Liver (tissue), 4 donors: ENCODE results near the gene FPR1. TPM values are rescaled to one million over a fixed set of nuclear protein-coding genes. Genes with fewer than 3 reads are reported as not detected.

Source experiments
- polyA plus RNA-seq, 2 donors: library from polyadenylated mRNA; stranded (reverse) in 1 of 2; unstranded in 1 of 2; fragments of 200-250 nt in 1 of 2; fragments of >200 nt in 1 of 2; fragmentation: Nextera tagmentation in 1 of 2; extraction: Ambion mirVana in 1 of 2; gene quantifications; one replicate each; pipeline versions ENCODE4 v1.2.1 to v1.2.3, GENCODE V29; 2013 to 2015
- total RNA-seq, 2 donors: library from RNA; depleted of rRNA; stranded (reverse); fragments of >200 nt; gene quantifications; one replicate each; pipeline ENCODE4 v1.2.3, GENCODE V29; 2014
- donor health status: healthy.
- donor health status: healthy.
- donor health status: healthy.

Gene FPR1
- total and polyA plus RNA-seq, 4 donors = 2.7 to 17.0 (median 8.1) TPM

Other genes with a start within 250 kb of the FPR1 start
- gene SIGLEC6, start 220.2 kb downstream of the FPR1 start, total RNA-seq = under 1 TPM; 0.08 to 0.47 TPM
- gene SIGLEC6, start 220.2 kb downstream of the FPR1 start, polyA plus RNA-seq = under 1 TPM in 1 of 2 donors, not detected in 1; 0.08 TPM
- gene ZNF175, start 180.6 kb downstream of the FPR1 start, total RNA-seq = 1 to 10 TPM; 3.9 to 5.3 TPM
- 1 to 10 TPM in 1 of 2 donors, under 1 TPM in 1; 0.60 to 1.1 TPM for gene ZNF175, start 180.6 kb downstream of the FPR1 start, polyA plus RNA-seq
- gene SIGLEC5, start 121.5 kb downstream of the FPR1 start, total RNA-seq = under 1 TPM in 1 of 2 donors, not detected in 1; 0.70 TPM
- gene SIGLEC5, start 121.5 kb downstream of the FPR1 start, polyA plus RNA-seq = under 1 TPM in 1 of 2 donors, not detected in 1; 0.42 TPM
- 1 to 10 TPM; 1.7 to 6.9 TPM for gene SIGLEC14, start 105.1 kb downstream of the FPR1 start, total RNA-seq
- gene SIGLEC14, start 105.1 kb downstream of the FPR1 start, polyA plus RNA-seq = 1 to 10 TPM in 1 of 2 donors, not detected in 1; 3.2 TPM
- gene SPACA6, start 58.5 kb downstream of the FPR1 start, total RNA-seq = 1 to 10 TPM; 1.5 to 2.5 TPM
- gene SPACA6, start 58.5 kb downstream of the FPR1 start, polyA plus RNA-seq = 1 to 10 TPM in 1 of 2 donors, under 1 TPM in 1; 0.92 to 1.2 TPM
- gene HAS1, start 27.9 kb downstream of the FPR1 start, total RNA-seq = under 1 TPM in 1 of 2 donors, not detected in 1; 0.05 TPM
- gene HAS1, start 27.9 kb downstream of the FPR1 start, polyA plus RNA-seq = under 1 TPM in 1 of 2 donors, not detected in 1; 0.07 TPM
- gene FPR2, start 9.3 kb upstream of the FPR1 start, total RNA-seq = 1 to 10 TPM; 3.8 to 4.1 TPM
- under 1 TPM; 0.15 to 0.89 TPM for gene FPR2, start 9.3 kb upstream of the FPR1 start, polyA plus RNA-seq
- gene FPR3, start 43.3 kb upstream of the FPR1 start, total RNA-seq = 1 to 10 TPM; 3.6 to 7.8 TPM
- gene FPR3, start 43.3 kb upstream of the FPR1 start, polyA plus RNA-seq = 1 to 10 TPM; 1.0 to 4.5 TPM
- gene ZNF577, start 136.1 kb upstream of the FPR1 start, total RNA-seq = 1 to 10 TPM; 3.1 to 5.4 TPM
- 1 to 10 TPM; 2.0 to 2.6 TPM for gene ZNF577, start 136.1 kb upstream of the FPR1 start, polyA plus RNA-seq
- gene ZNF649, start 153.1 kb upstream of the FPR1 start, total RNA-seq = 1 to 10 TPM; 4.2 to 5.0 TPM
- gene ZNF649, start 153.1 kb upstream of the FPR1 start, polyA plus RNA-seq = 1 to 10 TPM in 1 of 2 donors, under 1 TPM in 1; 0.83 to 1.9 TPM
- gene ZNF613, start 175.6 kb upstream of the FPR1 start, total RNA-seq = 1 to 10 TPM; 2.6 to 2.8 TPM
- gene ZNF613, start 175.6 kb upstream of the FPR1 start, polyA plus RNA-seq = 1 to 10 TPM; 1.1 to 1.3 TPM
- 1 to 10 TPM; 3.7 to 4.9 TPM for gene ZNF350, start 235.0 kb upstream of the FPR1 start, total RNA-seq
- gene ZNF350, start 235.0 kb upstream of the FPR1 start, polyA plus RNA-seq = 1 to 10 TPM; 2.1 to 3.6 TPM